Stimulated activated naive B cell treated with anti-CD40 and anti-IgM and Interleukin-4, amounts not matched to agents 10 μg/mL and 1 μg/mL and 100 μg/mL, for 72 hours (primary cell): ENCODE measurements around the gene EFHB.
A peak's percentile ranks its signal among the peaks of the same experiment; 100 is the strongest.

Source experiments
- ATAC-seq, 2 donors: fragments of 150-1000 bp; cut with Tn5 transposase; replicated peaks; 2 replicates each; pipeline ENCODE4 v1.10.0; 2021; ENCODE audit warnings: moderate library complexity in 1 of 2
- DNase-seq: peaks from one replicate; pipeline ENCODE4 v3.0.0; 2021
- H3K27ac Mint-ChIP-seq: one replicate; pipeline ENCODE4 v1.8.0; 2022; ENCODE audit warnings: mild to moderate bottlenecking, mixed read lengths
- H3K27me3 Mint-ChIP-seq, 2 donors: one replicate each; pipeline ENCODE4 v1.8.0; 2022; ENCODE audit warnings: mixed read lengths in 2 of 2
- H3K36me3 Mint-ChIP-seq, 2 donors: one replicate each; pipeline ENCODE4 v1.8.0; 2022; ENCODE audit warnings: mixed read lengths in 2 of 2, mild to moderate bottlenecking in 1 of 2
- H3K4me1 Mint-ChIP-seq, 2 donors: one replicate each; pipeline ENCODE4 v1.8.0; 2022; ENCODE audit warnings: mixed read lengths in 2 of 2, mild to moderate bottlenecking in 1 of 2
- H3K4me3 Mint-ChIP-seq, 2 donors: one replicate each; pipeline ENCODE4 v1.8.0; 2022; ENCODE audit warnings: mild to moderate bottlenecking in 2 of 2, mixed read lengths in 2 of 2, moderate library complexity in 1 of 2
- H3K9me3 Mint-ChIP-seq, 2 donors: one replicate each; pipeline ENCODE4 v1.8.0; 2022; ENCODE audit warnings: mixed read lengths in 2 of 2, mild to moderate bottlenecking in 1 of 2

EFHB gene

GRCh38 chr3:19945969-19946831 is 12.2 kb upstream of the EFHB start:
- ATAC-seq, result peak; percentile 10 to 20

GRCh38 chr3:19945534-19945933 is 11.5 kb upstream of the EFHB start:
- ATAC-seq (no peak), DNase-seq (no peak)
- Mint-ChIP-seq H3K9me3 (no peaks in the 10 kb centered on the region), H3K4me1 (peaks cover 6 to 23% of the 10 kb centered on the region in 2 donors), H3K36me3 (peaks cover 0 to 6% of the 10 kb centered on the region in 2 donors), H3K4me3 (peak overlapping the region; percentile 41 to 90), H3K27me3 (no peaks in the 10 kb centered on the region), H3K27ac (peak overlapping the region; percentile 96)

More at GRCh38 chr3:19945969-19946831, 12.2 kb upstream of the EFHB start:
- Mint-ChIP-seq H3K27ac (peak overlapping the region; percentile 96), H3K36me3 (peaks cover 0 to 10% of the 10 kb centered on the region in 2 donors), H3K4me3 (peak overlapping the region; percentile 87 to 90), H3K4me1 (peaks cover 8 to 23% of the 10 kb centered on the region in 2 donors), H3K9me3 (no peaks in the 10 kb centered on the region), H3K27me3 (no peaks in the 10 kb centered on the region)
- DNase-seq, result no peak

- H3K27me3 Mint-ChIP-seq, result no peaks in the 10 kb centered on the region
- H3K4me1 Mint-ChIP-seq, result peaks cover 7 to 17% of the 10 kb centered on the region in 2 donors
- H3K36me3 Mint-ChIP-seq, result no peaks in the 10 kb centered on the region
- H3K9me3 Mint-ChIP-seq, result peaks cover 0 to 2% of the 10 kb centered on the region in 2 donors
- H3K4me3 Mint-ChIP-seq, result no peak overlapping the region
- DNase-seq (no peak), ATAC-seq (no peak)
- no peak overlapping the region for H3K27ac Mint-ChIP-seq
These were observed 6.6 kb upstream of the EFHB start for GRCh38 chr3:19940643-19941042.

- H3K4me3 Mint-ChIP-seq, result no peak overlapping the region
- no peak for DNase-seq
- ATAC-seq, result no peak
- no peaks in the 10 kb centered on the region for H3K27me3 Mint-ChIP-seq
- peaks cover 15 to 21% of the 10 kb centered on the region in 2 donors for H3K4me1 Mint-ChIP-seq
- no peak overlapping the region for H3K27ac Mint-ChIP-seq
- peaks cover 0 to 3% of the 10 kb centered on the region in 2 donors for H3K36me3 Mint-ChIP-seq
- H3K9me3 Mint-ChIP-seq, result peaks cover 8 to 9% of the 10 kb centered on the region in 2 donors
These were observed 4.2 kb upstream of the EFHB start for GRCh38 chr3:19938295-19938627.

- ATAC-seq, result peak; percentile 53 to 54
- Mint-ChIP-seq H3K4me3 (no peak overlapping the region), H3K27me3 (no peaks in the 10 kb centered on the region), H3K4me1 (peaks cover 17 to 27% of the 10 kb centered on the region in 2 donors), H3K9me3 (peaks cover 8 to 10% of the 10 kb centered on the region in 2 donors), H3K36me3 (peaks cover 0 to 3% of the 10 kb centered on the region in 2 donors), H3K27ac (peak overlapping the region; percentile 6)
- DNase-seq, result no peak
These were observed 3.7 kb upstream of the EFHB start for GRCh38 chr3:19937459-19938294.

GRCh38 chr3:19932422-19932821 is 1.6 kb downstream of the EFHB start:
- Mint-ChIP-seq H3K27ac (peak overlapping the region; percentile 94), H3K36me3 (peaks cover 0 to 3% of the 10 kb centered on the region in 2 donors), H3K4me3 (peak overlapping the region; percentile 53 to 57), H3K9me3 (peaks cover 8 to 9% of the 10 kb centered on the region in 2 donors), H3K27me3 (no peaks in the 10 kb centered on the region), H3K4me1 (peaks cover 25 to 44% of the 10 kb centered on the region in 2 donors)
- DNase-seq (no peak), ATAC-seq (no peak)

GRCh38 chr3:19931767-19932188 is 2.2 kb downstream of the EFHB start:
- peak; percentile 44 to 49 for ATAC-seq
- DNase-seq, result no peak
- peaks cover 24 to 40% of the 10 kb centered on the region in 2 donors for H3K4me1 Mint-ChIP-seq
- H3K27ac Mint-ChIP-seq, result peak overlapping the region; percentile 94
- peaks cover 0 to 3% of the 10 kb centered on the region in 2 donors for H3K36me3 Mint-ChIP-seq
- H3K9me3 Mint-ChIP-seq, result peaks cover 8 to 9% of the 10 kb centered on the region in 2 donors
- peak overlapping the region; percentile 53 to 57 for H3K4me3 Mint-ChIP-seq
- H3K27me3 Mint-ChIP-seq, result peaks cover 0 to 4% of the 10 kb centered on the region in 2 donors

- H3K4me3 Mint-ChIP-seq, result peak overlapping the region; percentile 53 to 57
- peak; percentile 94 to 97 for ATAC-seq
- DNase-seq, result peak; percentile 82
These were observed 2.8 kb downstream of the EFHB start for GRCh38 chr3:19931180-19931692.

GRCh38 chr3:19920401-19921080 is 13.5 kb downstream of the EFHB start:
- no peaks in the 10 kb centered on the region for H3K27me3 Mint-ChIP-seq

More at GRCh38 chr3:19931180-19931692, 2.8 kb downstream of the EFHB start:
- Mint-ChIP-seq H3K27me3 (peaks cover 0 to 4% of the 10 kb centered on the region in 2 donors), H3K27ac (peak overlapping the region; percentile 94), H3K4me1 (peaks cover 24 to 40% of the 10 kb centered on the region in 2 donors), H3K9me3 (peaks cover 8 to 9% of the 10 kb centered on the region in 2 donors), H3K36me3 (peaks cover 0 to 3% of the 10 kb centered on the region in 2 donors)

GRCh38 chr3:19917167-19917566 is 16.9 kb downstream of the EFHB start:
- H3K27me3 Mint-ChIP-seq, result no peaks in the 10 kb centered on the region
- DNase-seq (no peak), ATAC-seq (no peak)
- H3K4me3 Mint-ChIP-seq, result no peak overlapping the region
- H3K36me3 Mint-ChIP-seq, result peaks cover 0 to 2% of the 10 kb centered on the region in 2 donors
- peaks cover 0 to 8% of the 10 kb centered on the region in 2 donors for H3K4me1 Mint-ChIP-seq
- H3K9me3 Mint-ChIP-seq, result peaks cover 4 to 6% of the 10 kb centered on the region in 2 donors
- no peak overlapping the region for H3K27ac Mint-ChIP-seq

More at GRCh38 chr3:19920401-19921080, 13.5 kb downstream of the EFHB start:
- Mint-ChIP-seq H3K9me3 (no peaks in the 10 kb centered on the region), H3K27ac (no peak overlapping the region), H3K4me1 (peaks cover 0 to 8% of the 10 kb centered on the region in 2 donors), H3K36me3 (no peaks in the 10 kb centered on the region), H3K4me3 (no peak overlapping the region)
- DNase-seq (no peak), ATAC-seq (no peak)

- Mint-ChIP-seq H3K9me3 (peaks cover 17 to 23% of the 10 kb centered on the region in 2 donors), H3K27ac (no peak overlapping the region), H3K4me3 (no peak overlapping the region), H3K4me1 (no peaks in the 10 kb centered on the region), H3K27me3 (no peaks in the 10 kb centered on the region), H3K36me3 (peaks cover 8 to 10% of the 10 kb centered on the region in 2 donors)
- ATAC-seq (no peak), DNase-seq (no peak)
These were observed 22.6 kb downstream of the EFHB start for GRCh38 chr3:19911452-19911851.

- Mint-ChIP-seq H3K4me3 (no peak overlapping the region), H3K9me3 (peaks cover 13 to 17% of the 10 kb centered on the region in 2 donors), H3K27ac (no peak overlapping the region), H3K36me3 (peaks cover 5 to 10% of the 10 kb centered on the region in 2 donors), H3K27me3 (no peaks in the 10 kb centered on the region), H3K4me1 (no peaks in the 10 kb centered on the region)
- no peak for ATAC-seq
- no peak for DNase-seq
These were observed 26.5 kb downstream of the EFHB start for GRCh38 chr3:19907523-19907922.

- ATAC-seq (no peak), DNase-seq (no peak)
- peaks cover 0 to 2% of the 10 kb centered on the region in 2 donors for H3K4me1 Mint-ChIP-seq
- H3K9me3 Mint-ChIP-seq, result peaks cover 0 to 2% of the 10 kb centered on the region in 2 donors
- no peak overlapping the region for H3K4me3 Mint-ChIP-seq
- H3K27me3 Mint-ChIP-seq, result no peaks in the 10 kb centered on the region
- H3K36me3 Mint-ChIP-seq, result no peaks in the 10 kb centered on the region
- H3K27ac Mint-ChIP-seq, result no peak overlapping the region
These were observed 30.4 kb downstream of the EFHB start for GRCh38 chr3:19903649-19904048.
